ENCODE results near the gene GABRB1.

DNA sequence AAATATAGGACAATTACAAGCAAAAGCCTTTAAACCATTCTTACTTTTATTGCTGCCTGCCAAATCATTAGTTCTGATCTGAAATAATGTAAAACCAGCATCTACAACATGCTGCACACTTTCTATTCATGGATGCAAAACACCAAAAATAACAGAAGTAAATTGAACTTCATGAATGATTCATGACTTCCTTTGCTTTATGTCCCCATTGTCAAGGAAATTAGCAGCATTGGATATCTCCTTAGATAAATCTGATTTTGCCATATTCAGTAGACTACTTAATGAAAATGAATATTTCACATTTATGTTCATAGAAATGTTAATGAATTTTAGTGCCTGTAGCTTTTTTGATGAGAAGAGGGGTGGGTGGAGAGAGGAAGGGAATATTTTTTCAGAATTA, 299.5 kb downstream of the GABRB1 start:
- TF ChIP-seq EZH2 (IDR thresholded peaks at IDR 0.05) (no peak), POLR2AphosphoS5 (IDR thresholded peaks at IDR 0.05; ENCODE audit: borderline replicate concordance, low read depth, low read length) (no peak; the same call in 1 of the 2 replicates)

Data from SK-N-MC (cell line).